GM12873 (cell line): ENCODE results near the gene BTG1.

Experiments
- TF ChIP-seq, protein P1 (sequence below): IDR thresholded peaks from 2 replicates; pipeline ENCODE4 v1.5.1; 2012; ENCODE audit warnings: low read depth, mild to moderate bottlenecking, moderate library complexity, low read length, control low read depth; ENCODE audit not compliant: insufficient read depth; ENCODE audit errors: missing control alignments

Gene BTG1

DNA sequence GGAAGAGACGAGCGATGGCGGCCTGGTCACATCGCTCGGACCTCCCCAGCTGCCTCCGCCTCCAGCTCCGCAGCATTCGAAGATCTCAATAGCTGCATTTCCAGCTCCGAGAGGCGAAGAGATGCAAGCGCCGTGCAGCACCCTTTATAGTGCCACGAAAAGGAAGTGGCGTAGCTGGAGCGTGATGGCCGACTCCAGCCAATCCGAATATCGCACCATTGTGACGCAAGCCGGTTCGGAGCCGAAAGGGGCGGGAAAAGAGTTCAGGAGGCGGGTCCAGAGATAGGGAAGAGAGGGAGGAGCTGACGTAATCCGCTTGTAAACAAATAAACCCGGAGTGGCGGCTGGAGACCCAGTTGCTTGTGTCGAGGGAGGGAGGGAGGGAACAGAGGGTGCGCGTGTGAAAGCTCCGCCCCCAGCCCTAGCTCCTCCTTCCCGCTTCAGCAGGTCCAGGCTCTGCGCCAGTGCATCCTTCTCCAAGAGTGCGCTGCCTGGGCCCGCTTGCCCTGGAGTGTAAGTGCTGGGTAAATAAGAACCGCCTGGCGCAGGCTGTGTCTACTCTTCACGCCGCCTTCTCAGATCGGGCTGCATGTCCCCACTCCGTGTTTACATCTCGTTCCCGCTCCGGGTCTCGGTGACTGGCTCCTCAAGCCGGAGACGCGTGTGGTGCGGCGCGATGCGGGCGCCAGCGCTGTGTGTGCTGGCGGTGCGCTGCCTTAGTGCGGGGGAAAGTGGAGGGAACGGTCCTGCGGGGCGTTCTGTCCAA, at the start of gene BTG1:
Gene BTG1, minus strand, starts transcription at position 116 of the 766 bp plus-strand sequence. CDS start 311 bp downstream, outside the sequence.
- TF ChIP-seq, protein P1, sequence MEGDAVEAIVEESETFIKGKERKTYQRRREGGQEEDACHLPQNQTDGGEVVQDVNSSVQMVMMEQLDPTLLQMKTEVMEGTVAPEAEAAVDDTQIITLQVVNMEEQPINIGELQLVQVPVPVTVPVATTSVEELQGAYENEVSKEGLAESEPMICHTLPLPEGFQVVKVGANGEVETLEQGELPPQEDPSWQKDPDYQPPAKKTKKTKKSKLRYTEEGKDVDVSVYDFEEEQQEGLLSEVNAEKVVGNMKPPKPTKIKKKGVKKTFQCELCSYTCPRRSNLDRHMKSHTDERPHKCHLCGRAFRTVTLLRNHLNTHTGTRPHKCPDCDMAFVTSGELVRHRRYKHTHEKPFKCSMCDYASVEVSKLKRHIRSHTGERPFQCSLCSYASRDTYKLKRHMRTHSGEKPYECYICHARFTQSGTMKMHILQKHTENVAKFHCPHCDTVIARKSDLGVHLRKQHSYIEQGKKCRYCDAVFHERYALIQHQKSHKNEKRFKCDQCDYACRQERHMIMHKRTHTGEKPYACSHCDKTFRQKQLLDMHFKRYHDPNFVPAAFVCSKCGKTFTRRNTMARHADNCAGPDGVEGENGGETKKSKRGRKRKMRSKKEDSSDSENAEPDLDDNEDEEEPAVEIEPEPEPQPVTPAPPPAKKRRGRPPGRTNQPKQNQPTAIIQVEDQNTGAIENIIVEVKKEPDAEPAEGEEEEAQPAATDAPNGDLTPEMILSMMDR: no peak

GRCh38 chr12:92194561-92194960, 48.9 kb upstream of the BTG1 start:
- TF ChIP-seq, protein P1: no peak

- TF ChIP-seq, protein P1: no peak
Measured at GRCh38 chr12:92193846-92194245, 48.2 kb upstream of the BTG1 start.

GRCh38 chr12:92193063-92193462, 47.4 kb upstream of the BTG1 start:
- TF ChIP-seq, protein P1: no peak

- TF ChIP-seq, protein P1: no peak
Measured at GRCh38 chr12:92192360-92192759, 46.7 kb upstream of the BTG1 start.

DNA sequence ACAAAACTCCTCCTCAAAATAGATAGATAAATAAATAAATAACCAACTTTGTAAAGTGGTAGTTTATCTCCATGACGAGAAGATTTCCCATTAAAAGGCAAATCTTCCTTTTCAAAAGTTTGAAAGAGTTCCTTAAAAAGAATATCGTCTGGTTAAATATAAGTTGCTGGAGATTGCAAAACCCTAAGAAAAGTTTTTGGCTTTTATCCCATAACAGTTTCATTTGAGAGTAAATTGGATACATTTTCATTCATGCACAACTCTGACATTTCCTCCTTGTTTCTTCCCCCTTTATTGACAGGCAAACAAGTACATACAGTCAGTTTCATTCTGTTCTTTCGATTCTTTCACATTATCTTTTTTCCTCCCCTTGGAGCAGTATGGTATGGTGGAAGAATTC, 45.4 kb upstream of the BTG1 start:
- TF ChIP-seq, protein P1: no peak

GRCh38 chr12:92188517-92189188, 43.0 kb upstream of the BTG1 start:
- TF ChIP-seq, protein P1: no peak
